PC-3 (cell line): ENCODE results near the gene NUBPL. TPM values are rescaled to one million over a fixed set of nuclear protein-coding genes. Genes with fewer than 3 reads are reported as not detected.

ENCODE experiments used
- ATAC-seq: fragments of 200-7000 bp; cut with Tn5 transposase; 2 replicates; pipeline ENCODE4 v1.9.1; 2020; ENCODE audit warnings: mild to moderate bottlenecking, moderate library complexity
- BruUV-seq: library from RNA; stranded (reverse); fragments of 400-500 nt; replicated peaks from 2 replicates; lab custom pipeline; 2021; lab: Mats Ljungman, UMichigan
- CTCF ChIA-PET: fragments of 300-600 bp; sonication (Branson Sonifier 250); formaldehyde crosslinking; loops from one replicate; lab custom pipeline; 2022; ENCODE audit warnings: antibody characterized with exemption; lab: Charles Lee
- POLR2A ChIA-PET: fragments of 300-600 bp; sonication (Branson Sonifier 250); formaldehyde crosslinking; loops from one replicate; lab custom pipeline; 2022; ENCODE audit warnings: antibody characterized with exemption; ENCODE audit not compliant: unreplicated experiment; lab: Charles Lee
- DNase-seq: peaks from one replicate; pipeline ENCODE4 v3.0.0-alpha.2; 2015
- H2AFZ ChIP-seq: fragments of 300-600 bp; sonication (generic); 2 replicates; pipeline ENCODE4 v1.6.0; 2016; ENCODE audit warnings: antibody characterized with exemption, low read length
- H3F3A ChIP-seq: fragments of 300-600 bp; sonication (generic); one replicate; pipeline ENCODE4 v1.6.0; 2017; ENCODE audit warnings: antibody characterized with exemption, low read length, control low read depth, mild to moderate bottlenecking; ENCODE audit not compliant: unreplicated experiment
- H3K27ac ChIP-seq: fragments of 300-600 bp; sonication (generic); 2 replicates; pipeline ENCODE4 v1.5.1; 2016; ENCODE audit warnings: mild to moderate bottlenecking, low read length
- H3K27me3 ChIP-seq: fragments of 300-600 bp; sonication (generic); 2 replicates; pipeline ENCODE4 v1.6.1; 2016; ENCODE audit warnings: low read length, mixed read lengths
- H3K36me3 ChIP-seq: fragments of 300-600 bp; sonication (generic); 2 replicates; pipeline ENCODE4 v1.6.1; 2016; ENCODE audit warnings: low read depth, mixed run types, low read length, mixed read lengths
- H3K4me1 ChIP-seq: fragments of 300-600 bp; sonication (generic); 2 replicates; pipeline ENCODE4 v1.5.1; 2016; ENCODE audit warnings: low read length; ENCODE audit not compliant: insufficient read depth
- H3K4me2 ChIP-seq: fragments of 300-600 bp; sonication (generic); 2 replicates; pipeline ENCODE4 v1.6.0; 2016; ENCODE audit warnings: low read length
- H3K4me3 ChIP-seq: fragments of 300-600 bp; sonication (generic); 2 replicates; pipeline ENCODE4 v1.5.1; 2016; ENCODE audit warnings: mild to moderate bottlenecking, low read length, mixed read lengths
- H3K79me2 ChIP-seq: fragments of 300-600 bp; sonication (generic); 2 replicates; pipeline ENCODE4 v1.6.1; 2017; ENCODE audit warnings: low read length, mixed read lengths
- H3K9ac ChIP-seq: fragments of 300-600 bp; sonication (generic); 2 replicates; pipeline ENCODE4 v1.6.0; 2016; ENCODE audit warnings: mild to moderate bottlenecking, low read length
- H3K9me2 ChIP-seq: fragments of 300-600 bp; sonication (generic); replicated peaks from 2 replicates; pipeline ENCODE4 v1.6.1; 2016; ENCODE audit warnings: mixed run types, low read length, mixed read lengths
- H3K9me3 ChIP-seq: fragments of 300-600 bp; sonication (generic); 2 replicates; pipeline ENCODE4 v1.6.1; 2016; ENCODE audit warnings: low read length, mixed read lengths
- H4K20me1 ChIP-seq: fragments of 300-600 bp; sonication (generic); 2 replicates; pipeline ENCODE4 v1.6.1; 2016; ENCODE audit warnings: low read length, mixed read lengths
- CTCF ChIP-seq: fragments of 300-600 bp; sonication (generic); conservative IDR thresholded peaks from 2 replicates; pipeline ENCODE4 v1.5.1; 2017; ENCODE audit warnings: antibody characterized with exemption, low read depth, mild to moderate bottlenecking, low read length
- EZH2 ChIP-seq: fragments of 300-600 bp; sonication (generic); IDR thresholded peaks from one replicate; pipeline ENCODE4 v1.6.1; 2017; ENCODE audit warnings: antibody characterized with exemption, mild to moderate bottlenecking, low read length; ENCODE audit not compliant: unreplicated experiment
- EZH2phosphoT487 ChIP-seq: fragments of 300-600 bp; sonication (generic); IDR thresholded peaks from 2 replicates; pipeline ENCODE4 v1.6.1; 2018; ENCODE audit warnings: mild to moderate bottlenecking, antibody characterized with exemption, low read length, borderline replicate concordance
- intact Hi-C: fragments of 100-400 bp; cut with micrococcal nuclease; formaldehyde crosslinking; loops from 2 replicates; pipeline ENCODE4 v1.9.0; 2023
- total RNA-seq: library from RNA; depleted of rRNA; stranded (reverse); fragments of >200 nt; gene quantifications from 2 replicates; pipeline ENCODE4 v1.2.3, GENCODE V29; 2014

Gene NUBPL
- total RNA-seq, 1 experiment from 2014 or later, result 14.9 TPM

GRCh38 chr14:31596342-31597095 lies 35.3 kb downstream of the NUBPL start:
- Histone ChIP-seq H3K9me3 (no peaks in the 10 kb centered on the region), H4K20me1 (no peaks in the 10 kb centered on the region), H3K27me3 (no peaks in the 10 kb centered on the region), H2AFZ (no peak overlapping the region), H3K9ac (no peak overlapping the region), H3F3A (no peaks in the 10 kb centered on the region), H3K27ac (no peak overlapping the region), H3K36me3 (no peaks in the 10 kb centered on the region; the same call in 1 of the 2 replicates), H3K4me3 (no peak overlapping the region), H3K79me2 (no peaks in the 10 kb centered on the region), H3K4me2 (no peak overlapping the region), H3K9me2 (no peaks in the 10 kb centered on the region), H3K4me1 (no peaks in the 10 kb centered on the region)
- DNase-seq (no peak), ATAC-seq (no peak)
- BruUV-seq, result no TSS peak
- intact Hi-C loops, result no loop called here
- TF ChIP-seq EZH2, result no peak
- no peak for TF ChIP-seq EZH2phosphoT487
- TF ChIP-seq CTCF, result no peak
- ChIA-PET CTCF (interaction anchor here (0.7 kb wide), 1 partner anchor 301 kb away, joined by 3 read pairs; no protein-coding TSS in a partner anchor), POLR2A (no interaction called here)

- Histone ChIP-seq H3K4me3 (no peak overlapping the region), H3K9me2 (no peaks in the 10 kb centered on the region), H3K9ac (no peak overlapping the region), H3K4me1 (no peaks in the 10 kb centered on the region), H3K36me3 (no peaks in the 10 kb centered on the region), H3K9me3 (no peaks in the 10 kb centered on the region), H3K27ac (no peak overlapping the region), H3K4me2 (no peak overlapping the region), H4K20me1 (no peaks in the 10 kb centered on the region), H3K79me2 (no peaks in the 10 kb centered on the region), H3F3A (no peaks in the 10 kb centered on the region), H2AFZ (no peak overlapping the region), H3K27me3 (no peaks in the 10 kb centered on the region)
- ATAC-seq (no peak), DNase-seq (no peak)
- CTCF ChIA-PET, result no interaction called here
- no TSS peak for BruUV-seq
- TF ChIP-seq EZH2, result no peak
- no peak for TF ChIP-seq CTCF
- TF ChIP-seq EZH2phosphoT487, result no peak
- POLR2A ChIA-PET, result no interaction called here
- intact Hi-C loops, result no loop called here
These were observed 44.5 kb downstream of the NUBPL start for GRCh38 chr14:31605702-31606101.

GRCh38 chr14:31611778-31612433 lies 50.7 kb downstream of the NUBPL start:
- no peak overlapping the region for H3K9ac ChIP-seq
- H3F3A ChIP-seq, result no peaks in the 10 kb centered on the region
- H3K9me2 ChIP-seq, result no peaks in the 10 kb centered on the region
- intact Hi-C loops, result no loop called here
- no peak for TF ChIP-seq EZH2phosphoT487
- no peak for TF ChIP-seq CTCF
- no peak for TF ChIP-seq EZH2
- no peaks in the 10 kb centered on the region for H3K9me3 ChIP-seq
- POLR2A ChIA-PET, result no interaction called here
- no peak for ATAC-seq
- no peaks in the 10 kb centered on the region for H4K20me1 ChIP-seq
- H3K79me2 ChIP-seq, result no peaks in the 10 kb centered on the region
- no peak for DNase-seq
- no peak overlapping the region for H3K4me3 ChIP-seq
- CTCF ChIA-PET, result interaction anchor here (0.5 kb wide), 1 partner anchor 900 kb away, joined by 7 read pairs; no protein-coding TSS in a partner anchor
- no peak overlapping the region for H3K4me2 ChIP-seq
- no peaks in the 10 kb centered on the region for H3K36me3 ChIP-seq
- H3K4me1 ChIP-seq, result no peaks in the 10 kb centered on the region
- H3K27me3 ChIP-seq, result no peaks in the 10 kb centered on the region
- H3K27ac ChIP-seq, result no peak overlapping the region
- no peak overlapping the region for H2AFZ ChIP-seq
- BruUV-seq, result no TSS peak
